ENCODE results near the gene CFLAR. TPM values are rescaled to one million over a fixed set of nuclear protein-coding genes. Genes with fewer than 3 reads are reported as not detected.

CFLAR gene
- total RNA-seq, 1 experiment from 2014 or later = 7.6 TPM

DNA sequence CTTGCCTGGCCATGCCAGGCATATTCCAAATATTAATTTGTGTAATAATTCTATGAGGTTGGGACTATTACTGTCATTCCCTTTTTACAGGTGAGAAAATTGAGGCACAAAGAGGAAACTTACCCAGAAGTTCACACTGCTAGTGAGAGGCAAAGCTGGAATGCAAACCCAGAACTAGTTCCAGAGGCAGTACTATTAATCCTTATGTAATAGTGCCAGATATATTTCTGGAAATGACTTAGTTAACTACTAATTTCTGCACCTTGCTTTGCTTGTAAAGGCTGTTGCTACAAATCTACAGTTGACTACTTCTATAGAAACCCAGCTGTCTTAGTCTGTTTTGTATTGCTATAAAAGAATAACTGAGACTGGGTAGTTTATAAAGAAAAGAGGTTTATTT, 5.3 kb upstream of the CFLAR start:
- Histone ChIP-seq H3K18ac (ENCODE audit: insufficient read length, low read depth, low read length) (no peak overlapping the region), H3K14ac (ENCODE audit: insufficient read depth, low read length) (no peak overlapping the region), H3K9ac (ENCODE audit: extremely low read depth, insufficient read length, low read length) (no peak overlapping the region), H3K4ac (ENCODE audit: low read depth, low read length) (no peak overlapping the region), H4K5ac (ENCODE audit: insufficient read length, low read depth, low read length) (no peak overlapping the region), H4K91ac (ENCODE audit: insufficient read length, low read depth, low read length) (no peak overlapping the region), H4K20me1 (ENCODE audit: control insufficient read depth, insufficient read depth, insufficient read length) (no peaks in the 10 kb centered on the region), H2AK5ac (ENCODE audit: insufficient read length, low read length) (no peak overlapping the region), H2BK120ac (ENCODE audit: low read depth, low read length, poor library complexity, severe bottlenecking) (no peak overlapping the region), H3K79me1 (ENCODE audit: insufficient read depth, low read depth, low read length, poor library complexity, severe bottlenecking) (no peaks in the 10 kb centered on the region), H3K56ac (ENCODE audit: insufficient read length, low read depth, low read length) (no peak overlapping the region), H3K4me2 (ENCODE audit: insufficient read depth, insufficient read length, low read length) (no peak overlapping the region), H3K79me2 (ENCODE audit: insufficient read depth, low read length) (no peaks in the 10 kb centered on the region), H2BK15ac (ENCODE audit: low read depth, low read length) (no peak overlapping the region), H3K9me3 (ENCODE audit: control insufficient read depth, low read depth, low read length) (no peaks in the 10 kb centered on the region), H4K8ac (replicated peaks; ENCODE audit: insufficient read length, low read depth, low read length) (no peak overlapping the region), H2BK5ac (ENCODE audit: insufficient read length, low read length) (no peak overlapping the region), H3K27ac (ENCODE audit: insufficient read length, low read depth, low read length) (no peak overlapping the region), H2BK12ac (ENCODE audit: insufficient read length, low read depth, low read length) (no peak overlapping the region), H3K23ac (ENCODE audit: insufficient read length, low read depth, low read length) (no peak overlapping the region), H3K4me1 (ENCODE audit: insufficient read depth, low read length) (no peaks in the 10 kb centered on the region), H3T11ph (ENCODE audit: low read length) (no peak overlapping the region), H3K27me3 (ENCODE audit: insufficient read depth, low read length) (no peaks in the 10 kb centered on the region), H2BK20ac (ENCODE audit: low read depth, low read length, poor library complexity, severe bottlenecking) (no peak overlapping the region), H2AFZ (ENCODE audit: low read length) (no peak overlapping the region), H3K23me2 (ENCODE audit: insufficient read length, low read depth, low read length, poor library complexity, severe bottlenecking) (no peaks in the 10 kb centered on the region)
- Mint-ChIP-seq H3K4me1 (peaks cover 4 to 8% of the 10 kb centered on the region in 2 experiments; a peak in 3 of 4 replicates), H3K4me3 (no peak overlapping the region), H3K27me3 (ENCODE audit: low read depth) (no peaks in the 10 kb centered on the region), H3K36me3 (ENCODE audit: insufficient read depth in 1 of 3, low read depth in 3 of 3) (peaks cover 0 to 4% (median 0%) of the 10 kb centered on the region in 3 experiments; a peak in 1 of 7 replicates), H3K9me3 (no peaks in the 10 kb centered on the region), H3K27ac (no peak overlapping the region)
- no peak for DNase-seq
- TF ChIP-seq, protein P1, sequence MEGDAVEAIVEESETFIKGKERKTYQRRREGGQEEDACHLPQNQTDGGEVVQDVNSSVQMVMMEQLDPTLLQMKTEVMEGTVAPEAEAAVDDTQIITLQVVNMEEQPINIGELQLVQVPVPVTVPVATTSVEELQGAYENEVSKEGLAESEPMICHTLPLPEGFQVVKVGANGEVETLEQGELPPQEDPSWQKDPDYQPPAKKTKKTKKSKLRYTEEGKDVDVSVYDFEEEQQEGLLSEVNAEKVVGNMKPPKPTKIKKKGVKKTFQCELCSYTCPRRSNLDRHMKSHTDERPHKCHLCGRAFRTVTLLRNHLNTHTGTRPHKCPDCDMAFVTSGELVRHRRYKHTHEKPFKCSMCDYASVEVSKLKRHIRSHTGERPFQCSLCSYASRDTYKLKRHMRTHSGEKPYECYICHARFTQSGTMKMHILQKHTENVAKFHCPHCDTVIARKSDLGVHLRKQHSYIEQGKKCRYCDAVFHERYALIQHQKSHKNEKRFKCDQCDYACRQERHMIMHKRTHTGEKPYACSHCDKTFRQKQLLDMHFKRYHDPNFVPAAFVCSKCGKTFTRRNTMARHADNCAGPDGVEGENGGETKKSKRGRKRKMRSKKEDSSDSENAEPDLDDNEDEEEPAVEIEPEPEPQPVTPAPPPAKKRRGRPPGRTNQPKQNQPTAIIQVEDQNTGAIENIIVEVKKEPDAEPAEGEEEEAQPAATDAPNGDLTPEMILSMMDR (conservative IDR thresholded peaks at IDR 0.05) = no peak

All from H9 (cell line).